Endothelial cell of umbilical vein (primary cell): ENCODE data around the gene OGG1. TPM values are rescaled to one million over a fixed set of nuclear protein-coding genes. Genes with fewer than 3 reads are reported as not detected.

Experiments
- BruUV-seq: library from RNA; stranded (reverse); fragments of 400-500 nt; replicated peaks from 2 replicates; lab custom pipeline; 2021; lab: Mats Ljungman, UMichigan
- CTCF ChIA-PET: fragments of 300-600, 350-600 bp; sonication (Branson Sonifier 250); formaldehyde crosslinking; loops from one replicate; lab custom pipeline; 2021; ENCODE audit warnings: antibody characterized with exemption, inconsistent platforms; lab: Charles Lee
- POLR2A ChIA-PET: fragments of 300-600, 350-600 bp; sonication (Branson Sonifier 250); formaldehyde crosslinking; loops from one replicate; lab custom pipeline; 2021; ENCODE audit warnings: antibody characterized with exemption, inconsistent platforms; lab: Charles Lee
- DNase-seq: peaks from one replicate; pipeline ENCODE4 v3.0.0-alpha.2; 2011; ENCODE audit warnings: low read depth, low spot score
- FAIRE-seq: peaks from 2 replicates; lab custom pipeline; 2011; peaks lifted over from hg19 to GRCh38; lab: Jason Lieb, UNC
- H2AFZ ChIP-seq: 2 replicates; pipeline ENCODE4 v1.6.0; 2012; ENCODE audit warnings: low read depth, low read length, control low read depth, inconsistent platforms
- H3K27ac ChIP-seq: 2 replicates; pipeline ENCODE4 v1.5.1; 2011; ENCODE audit warnings: low read depth, mild to moderate bottlenecking, control low read depth, low read length, moderate library complexity; ENCODE audit not compliant: insufficient read depth
- H3K27me3 ChIP-seq, 2 experiments: 2 replicates each; pipeline versions ENCODE4 v1.6.0 to v1.6.1; 2011; ENCODE audit warnings: low read length in 2 of 2, mixed read lengths in 1 of 2; ENCODE audit not compliant: control insufficient read depth in 2 of 2, insufficient read depth in 2 of 2
- H3K36me3 ChIP-seq, 2 experiments: 2 replicates in 1 of 2; 3 replicates in 1 of 2; pipeline ENCODE4 v1.5.1; 2011; ENCODE audit warnings: low read length in 2 of 2, mild to moderate bottlenecking in 1 of 2, moderate library complexity in 1 of 2; ENCODE audit not compliant: control insufficient read depth in 2 of 2, insufficient read depth in 2 of 2; ENCODE audit errors: extremely low read depth in 1 of 2
- H3K4me1 ChIP-seq: 3 replicates; pipeline ENCODE4 v1.5.1; 2011; ENCODE audit warnings: mild to moderate bottlenecking, low read length; ENCODE audit not compliant: control insufficient read depth, insufficient read depth; ENCODE audit errors: extremely low read depth
- H3K4me2 ChIP-seq: 2 replicates; pipeline ENCODE4 v1.6.1; 2011; ENCODE audit warnings: low read length, control low read depth, mixed read lengths; ENCODE audit not compliant: insufficient read depth
- H3K4me3 ChIP-seq, 3 experiments: fragments of 200-600 bp in 1 of 3; sonication (generic), shearing (Covaris generic) in 1 of 3; replicated peaks in 1 of 3; 2 replicates each; pipeline ENCODE4 v1.5.1; 2011 to 2016; ENCODE audit warnings: control low read depth in 3 of 3, low read length in 3 of 3, mild to moderate bottlenecking in 2 of 3, inconsistent platforms in 1 of 3, low read depth in 1 of 3, moderate library complexity in 1 of 3; ENCODE audit not compliant: insufficient read depth in 1 of 3
- H3K79me2 ChIP-seq: 2 replicates; pipeline ENCODE4 v1.6.0; 2012; ENCODE audit warnings: low read length, inconsistent platforms; ENCODE audit not compliant: control insufficient read depth, insufficient read depth
- H3K9ac ChIP-seq: replicated peaks from 2 replicates; pipeline ENCODE3; 2011; ENCODE audit warnings: low read length, control low read depth; ENCODE audit not compliant: insufficient read depth; ENCODE audit errors: extremely low read depth
- H3K9me1 ChIP-seq: replicated peaks from 3 replicates; pipeline ENCODE4 v1.6.0; 2011; ENCODE audit warnings: mild to moderate bottlenecking, low read length; ENCODE audit not compliant: control insufficient read depth, insufficient read depth; ENCODE audit errors: extremely low read depth
- H3K9me3 ChIP-seq: replicated peaks from 2 replicates; pipeline ENCODE4 v1.5.1; 2012; ENCODE audit warnings: low read length, inconsistent platforms; ENCODE audit not compliant: control insufficient read depth, insufficient read depth
- H4K20me1 ChIP-seq: replicated peaks from 2 replicates; pipeline ENCODE3; 2011; ENCODE audit warnings: mild to moderate bottlenecking, low read length; ENCODE audit not compliant: control insufficient read depth, insufficient read depth; ENCODE audit errors: extremely low read depth
- CTCF ChIP-seq, 2 donors: IDR thresholded peaks; 1 replicate in 1 of 2; 2 replicates in 1 of 2; pipeline ENCODE4 v1.5.1; 2011; ENCODE audit warnings: low read length in 2 of 2, mild to moderate bottlenecking in 2 of 2, moderate library complexity in 2 of 2, control low read depth in 1 of 2, inconsistent platforms in 1 of 2, low read depth in 1 of 2; ENCODE audit not compliant: insufficient read depth in 1 of 2; ENCODE audit errors: extremely low read depth in 1 of 2
- EZH2 ChIP-seq: IDR thresholded peaks from 2 replicates; pipeline ENCODE4 v1.6.1; 2012; ENCODE audit warnings: borderline replicate concordance, low read depth, mild to moderate bottlenecking, moderate library complexity, low read length, inconsistent platforms; ENCODE audit not compliant: severe bottlenecking
- dilution Hi-C: fragments of 300-500 bp; cut with MboI; formaldehyde crosslinking; loops from one replicate; pipeline ENCODE4 v1.15.0; 2019; ENCODE audit warnings: low sequenced_read_pairs; ENCODE audit not compliant: extremely low pct_ligation_motif_present
- intact Hi-C: fragments of 100-400 bp; cut with micrococcal nuclease; formaldehyde crosslinking; loops from one replicate; pipeline ENCODE4 v1.10.0; 2022
- polyA plus RNA-seq, 4 experiments: library from polyadenylated mRNA; depleted of rRNA in 3 of 4; stranded (reverse) in 3 of 4; unstranded in 1 of 4; fragments of >200 nt; gene quantifications; 2 replicates each; pipeline versions ENCODE4 v1.2.1 to v1.2.3, GENCODE V29; 2011 to 2012; ENCODE audit warnings: missing spikeins in 1 of 4
- total RNA-seq: library from RNA; stranded (reverse); gene quantifications from 2 replicates; pipeline ENCODE4 v1.2.3, GENCODE V29; 2021

The OGG1 gene
- total and polyA plus RNA-seq, 2 donors (not counting 3 experiments of a cell fraction or from before 2014, with no cell fraction given) = 24.1 to 32.1 TPM

GRCh38 chr3:9703736-9704346, 45.9 kb upstream of the OGG1 start, which contains the start of gene CPNE9:
Gene CPNE9 (plus strand): TSS chr3:9703833. CDS start chr3:9703997, 164 bp downstream.
- no TSS peak for BruUV-seq
- peaks cover 1 to 8% of the 10 kb centered on the region in 2 experiments for H3K27me3 ChIP-seq
- intact Hi-C loops (loop anchor here (1.0 to 10.0 kb wide), 2 partner anchors 27 to 349 kb away; partner anchors contain the start of gene BRPF1), dilution Hi-C loops (no loop called here)
- no peaks in the 10 kb centered on the region for H3K9me1 ChIP-seq
- no peaks in the 10 kb centered on the region for H3K9me3 ChIP-seq
- H3K4me2 ChIP-seq = peak within 1 kb of the TSS; percentile 34
- peaks cover 7% of the 10 kb centered on the region for H3K4me1 ChIP-seq
- H4K20me1 ChIP-seq = no peaks in the 10 kb centered on the region
- H3K4me3 ChIP-seq = no peak within 1 kb of the TSS
- FAIRE-seq = no peak
- H3K79me2 ChIP-seq = no peaks in the 10 kb centered on the region
- no peak within 1 kb of the TSS for H3K27ac ChIP-seq
- CTCF ChIA-PET = no interaction called here
- POLR2A ChIA-PET = no interaction called here
- H3K36me3 ChIP-seq = peaks cover 0 to 4% of the 10 kb centered on the region in 2 experiments
- no peak for DNase-seq
- TF ChIP-seq CTCF (IDR thresholded peaks at IDR 0.05; ENCODE audit: extremely low read depth in 1 of 2, insufficient read depth in 1 of 2, low read depth in 1 of 2, low read length in 2 of 2) (no peak), EZH2 (peak; percentile 34)
- no peak within 1 kb of the TSS for H2AFZ ChIP-seq
- no peak within 1 kb of the TSS for H3K9ac ChIP-seq
